Body of pancreas (tissue), 4 donors: ENCODE measurements around the gene ZNF681. TPM values are rescaled to one million over a fixed set of nuclear protein-coding genes. Genes with fewer than 3 reads are reported as not detected.

Experiments used
- ATAC-seq: fragments of 150-250 bp; one replicate; pipeline ENCODE4 v1.9.1; 2016
- DNase-seq, 4 donors: peaks; one replicate each; pipeline ENCODE4 v3.0.0-alpha.2; 2019
- H3K27ac ChIP-seq, 4 donors: fragments of 200-600 bp; sonication (generic); 1 replicate in 3 of 4; 2 replicates in 1 of 4; pipeline versions ENCODE4 v1.5.1 to v1.6.1; 2016 to 2019; ENCODE audit warnings: mild to moderate bottlenecking in 1 of 4, mixed read lengths in 1 of 4, moderate library complexity in 1 of 4
- H3K27me3 ChIP-seq, 2 donors: fragments of 200-600 bp; sonication (generic); one replicate each; pipeline ENCODE4 v1.6.0; 2016; ENCODE audit warnings: mild to moderate bottlenecking in 1 of 2
- H3K36me3 ChIP-seq, 2 donors: fragments of 200-600 bp; sonication (generic); replicated peaks in 1 of 2; 2 replicates each; pipeline ENCODE4 v1.5.1; 2016; ENCODE audit warnings: low read depth in 2 of 2; ENCODE audit not compliant: insufficient read depth in 1 of 2
- H3K4me1 ChIP-seq: fragments of 200-600 bp; sonication (generic); one replicate; pipeline ENCODE4 v1.6.0; 2016
- H3K4me3 ChIP-seq, 2 donors: fragments of 200-600 bp; sonication (generic); 1 replicate in 1 of 2; 2 replicates in 1 of 2; pipeline ENCODE4 v1.5.1; 2016 to 2019
- H3K9me3 ChIP-seq, 3 donors: fragments of 200-600 bp; sonication (generic); 1 replicate in 2 of 3; 2 replicates in 1 of 3; pipeline ENCODE4 v1.5.1; 2016
- POLR2A ChIP-seq, 3 donors: fragments of 450-650 bp; IDR thresholded peaks; one replicate each; pipeline ENCODE4 v1.6.1; 2016; ENCODE audit warnings: antibody characterized with exemption in 3 of 3, mild to moderate bottlenecking in 2 of 3
- WGBS, 2 donors: methylation state at CpG; one replicate each; pipeline ENCODE4 v1.1.5; 2017; 5-methylcytosine and 5-hydroxymethylcytosine counted together
- intact Hi-C: fragments of 100-400 bp; cut with DNase I; formaldehyde crosslinking; loops from one replicate; pipeline ENCODE4 v1.15.1; 2023
- total RNA-seq, 2 donors: library from RNA; depleted of rRNA; stranded (reverse); fragments of >200 nt; gene quantifications; one replicate each; pipeline ENCODE4 v1.1.0, GENCODE V29; 2016
- TF ChIP-seq, protein P1 (sequence below), 7 experiments: fragments of 450-650 bp in 4 of 7; fragments of 200-600 bp in 3 of 7; sonication (generic) in 3 of 7; IDR thresholded peaks; one replicate each; pipeline ENCODE4 v1.5.1; 2016 to 2019; ENCODE audit warnings: antibody characterized with exemption in 7 of 7

Gene ZNF681
- 1 to 10 TPM in 1 of 2 donors, under 1 TPM in 1; 0.99 to 2.1 TPM for total RNA-seq

DNA sequence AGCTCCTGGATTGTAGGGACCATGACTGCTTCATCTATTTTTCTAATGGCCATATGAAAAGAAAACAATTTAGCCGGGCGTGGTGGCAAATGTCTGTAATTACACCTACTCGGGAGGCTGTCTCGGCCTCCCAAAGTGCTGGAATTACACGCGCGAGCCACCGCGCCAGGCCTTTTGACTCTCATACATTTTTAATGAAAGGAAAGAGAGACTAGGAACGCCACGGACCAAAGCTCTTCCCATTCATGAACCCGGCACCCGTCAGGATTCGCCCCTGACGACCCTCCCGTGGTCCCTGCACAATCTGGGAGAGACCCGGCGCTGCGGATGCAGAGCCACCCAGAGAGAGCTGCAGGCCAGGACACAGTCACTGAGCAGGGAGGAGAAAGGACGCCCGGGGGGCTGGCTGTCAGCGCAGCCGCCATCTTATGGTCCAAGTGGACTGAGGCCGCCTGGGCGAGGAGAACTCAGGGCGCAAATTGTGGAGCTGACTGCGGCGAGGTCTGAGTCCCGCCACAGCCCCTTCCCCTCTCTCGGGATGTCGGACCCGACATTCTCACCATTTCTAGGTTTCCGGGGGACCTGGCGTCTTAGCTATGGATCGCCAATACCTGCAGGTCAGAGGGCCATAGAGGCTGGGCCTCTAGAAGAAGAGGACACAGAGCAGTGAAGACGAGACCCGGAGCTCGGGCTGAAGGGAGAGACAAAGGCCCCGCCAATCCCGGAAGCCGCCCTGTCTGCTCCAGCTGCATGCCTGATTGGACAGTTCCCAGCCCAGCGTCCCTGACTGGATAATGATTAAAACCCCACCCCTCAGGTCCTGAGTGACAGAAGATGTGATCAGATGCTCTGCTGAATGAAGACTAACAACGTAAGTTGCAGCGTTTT is at the start of gene ZNF681:
Gene ZNF681, minus strand, starts transcription at position 705 of the 888 bp plus-strand sequence. Its CDS starts 142 bp downstream, at position 563.
- peaks cover 0 to 1% of the 10 kb centered on the region in 2 donors for H3K36me3 ChIP-seq
- peak within 1 kb of the TSS in 3 of 4 donors; percentile 64 to 77 (median 76) for H3K27ac ChIP-seq
- H3K4me1 ChIP-seq, result peaks cover 4% of the 10 kb centered on the region
- peak within 1 kb of the TSS; percentile 75 to 81 for H3K4me3 ChIP-seq
- no peaks in the 10 kb centered on the region for H3K27me3 ChIP-seq
- intact Hi-C loops, result no loop called here
- WGBS, 2 donors, result 1% methylated on average over 23 to 44 of the region's 44 CpGs
- no peaks in the 10 kb centered on the region for H3K9me3 ChIP-seq
- peak; percentile 76 for ATAC-seq
- DNase-seq, result peak; percentile 82 to 89 (median 87)
- peak in 2 of 3 donors; percentile 58 to 70 for TF ChIP-seq POLR2A (IDR thresholded peaks at IDR 0.05)
- TF ChIP-seq, protein P1, sequence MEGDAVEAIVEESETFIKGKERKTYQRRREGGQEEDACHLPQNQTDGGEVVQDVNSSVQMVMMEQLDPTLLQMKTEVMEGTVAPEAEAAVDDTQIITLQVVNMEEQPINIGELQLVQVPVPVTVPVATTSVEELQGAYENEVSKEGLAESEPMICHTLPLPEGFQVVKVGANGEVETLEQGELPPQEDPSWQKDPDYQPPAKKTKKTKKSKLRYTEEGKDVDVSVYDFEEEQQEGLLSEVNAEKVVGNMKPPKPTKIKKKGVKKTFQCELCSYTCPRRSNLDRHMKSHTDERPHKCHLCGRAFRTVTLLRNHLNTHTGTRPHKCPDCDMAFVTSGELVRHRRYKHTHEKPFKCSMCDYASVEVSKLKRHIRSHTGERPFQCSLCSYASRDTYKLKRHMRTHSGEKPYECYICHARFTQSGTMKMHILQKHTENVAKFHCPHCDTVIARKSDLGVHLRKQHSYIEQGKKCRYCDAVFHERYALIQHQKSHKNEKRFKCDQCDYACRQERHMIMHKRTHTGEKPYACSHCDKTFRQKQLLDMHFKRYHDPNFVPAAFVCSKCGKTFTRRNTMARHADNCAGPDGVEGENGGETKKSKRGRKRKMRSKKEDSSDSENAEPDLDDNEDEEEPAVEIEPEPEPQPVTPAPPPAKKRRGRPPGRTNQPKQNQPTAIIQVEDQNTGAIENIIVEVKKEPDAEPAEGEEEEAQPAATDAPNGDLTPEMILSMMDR (IDR thresholded peaks at IDR 0.05), result peak in 5 of 7 experiments; percentile 7 to 28 (median 17)

DNA sequence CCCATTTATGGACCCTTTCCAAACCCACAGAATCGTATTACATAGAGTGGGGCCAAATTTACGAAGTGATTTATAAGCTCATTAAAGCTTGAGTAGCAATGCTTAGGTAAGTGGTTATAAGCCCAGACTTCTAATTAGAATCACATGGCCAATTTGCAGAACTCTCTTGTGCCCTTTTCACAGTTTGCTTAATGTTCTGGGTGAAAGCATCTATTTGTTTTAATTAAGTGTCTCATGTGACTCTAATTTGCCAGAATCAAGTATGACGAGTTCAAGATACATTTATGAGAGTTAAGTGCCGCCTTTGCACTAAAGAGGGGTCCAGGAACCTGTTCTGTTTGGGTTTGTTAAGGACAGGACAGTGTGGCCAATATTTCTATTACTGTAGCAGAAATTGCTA is 46.0 kb upstream of the ZNF681 start:
- 86 to 89% methylated on average over 4 of the region's 4 CpGs for WGBS, 2 donors
- DNase-seq (no peak), ATAC-seq (no peak)
- Histone ChIP-seq H3K9me3 (no peaks in the 10 kb centered on the region), H3K4me1 (no peaks in the 10 kb centered on the region), H3K27ac (no peak overlapping the region), H3K4me3 (no peak overlapping the region), H3K36me3 (no peaks in the 10 kb centered on the region), H3K27me3 (no peaks in the 10 kb centered on the region)
- TF ChIP-seq POLR2A (IDR thresholded peaks at IDR 0.05), result no peak
- TF ChIP-seq, protein P1 (IDR thresholded peaks at IDR 0.05), result no peak
- intact Hi-C loops, result no loop called here

DNA sequence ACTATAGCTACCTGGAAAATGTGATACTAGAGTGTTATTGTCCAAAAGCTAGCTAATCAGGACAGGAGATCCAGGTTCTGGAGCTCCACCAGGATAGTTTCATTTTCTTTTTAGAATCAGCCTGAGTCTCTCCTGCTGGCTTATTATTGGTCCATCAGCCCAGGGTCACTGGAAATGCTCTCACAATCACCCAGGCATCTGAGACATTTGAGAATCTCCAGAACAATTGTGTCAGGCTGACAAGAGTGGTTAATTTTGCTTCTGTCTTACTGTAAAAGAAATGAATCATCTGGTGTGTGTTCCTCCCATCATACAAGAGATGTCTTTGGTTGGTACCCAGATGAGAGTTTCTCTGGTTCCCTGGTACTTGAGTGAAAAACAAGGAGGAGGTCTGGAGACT is 43.6 kb upstream of the ZNF681 start:
- DNase-seq (no peak), ATAC-seq (no peak)
- intact Hi-C loops, result no loop called here
- Histone ChIP-seq H3K27ac (no peak overlapping the region), H3K4me1 (peaks cover 4% of the 10 kb centered on the region), H3K9me3 (no peaks in the 10 kb centered on the region), H3K36me3 (no peaks in the 10 kb centered on the region), H3K4me3 (no peak overlapping the region), H3K27me3 (no peaks in the 10 kb centered on the region)
- TF ChIP-seq POLR2A (IDR thresholded peaks at IDR 0.05), result no peak
- TF ChIP-seq, protein P1 (IDR thresholded peaks at IDR 0.05), result no peak

DNA sequence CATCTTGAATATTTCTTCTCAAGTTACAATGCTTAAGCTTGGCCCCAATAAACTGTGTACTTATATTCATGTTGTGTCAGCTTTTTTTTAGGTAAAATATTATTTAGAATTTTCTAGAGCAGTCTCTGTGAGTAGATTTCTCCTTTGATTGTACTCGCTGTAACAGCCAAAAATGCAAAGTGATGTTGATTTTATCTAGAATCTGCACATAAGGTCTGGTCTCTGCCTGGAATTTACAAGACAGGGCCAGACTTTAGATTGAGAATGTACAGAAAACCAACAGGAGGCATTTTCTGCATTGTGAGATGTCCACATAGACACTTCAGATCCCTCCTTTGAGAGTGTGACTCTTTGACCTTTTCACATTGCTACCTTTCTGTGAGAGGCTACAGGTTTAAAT is 43.1 kb upstream of the ZNF681 start:
- TF ChIP-seq, protein P1 (IDR thresholded peaks at IDR 0.05), result no peak
- TF ChIP-seq POLR2A (IDR thresholded peaks at IDR 0.05), result no peak
- WGBS, 2 donors, result 96 to 100% methylated on average over 1 of the region's 1 CpG
- Histone ChIP-seq H3K27me3 (no peaks in the 10 kb centered on the region), H3K27ac (no peak overlapping the region), H3K36me3 (no peaks in the 10 kb centered on the region), H3K9me3 (no peaks in the 10 kb centered on the region), H3K4me3 (no peak overlapping the region), H3K4me1 (peaks cover 4% of the 10 kb centered on the region)
- ATAC-seq (no peak), DNase-seq (no peak)
- intact Hi-C loops, result no loop called here
